ENCODE results near the gene SPR. TPM values are rescaled to one million over a fixed set of nuclear protein-coding genes. Genes with fewer than 3 reads are reported as not detected.

The SPR gene
- total and polyA plus RNA-seq, 2 of the 4 experiments (the other 2 are of a cell fraction) = 14.3 to 17.4 TPM

DNA sequence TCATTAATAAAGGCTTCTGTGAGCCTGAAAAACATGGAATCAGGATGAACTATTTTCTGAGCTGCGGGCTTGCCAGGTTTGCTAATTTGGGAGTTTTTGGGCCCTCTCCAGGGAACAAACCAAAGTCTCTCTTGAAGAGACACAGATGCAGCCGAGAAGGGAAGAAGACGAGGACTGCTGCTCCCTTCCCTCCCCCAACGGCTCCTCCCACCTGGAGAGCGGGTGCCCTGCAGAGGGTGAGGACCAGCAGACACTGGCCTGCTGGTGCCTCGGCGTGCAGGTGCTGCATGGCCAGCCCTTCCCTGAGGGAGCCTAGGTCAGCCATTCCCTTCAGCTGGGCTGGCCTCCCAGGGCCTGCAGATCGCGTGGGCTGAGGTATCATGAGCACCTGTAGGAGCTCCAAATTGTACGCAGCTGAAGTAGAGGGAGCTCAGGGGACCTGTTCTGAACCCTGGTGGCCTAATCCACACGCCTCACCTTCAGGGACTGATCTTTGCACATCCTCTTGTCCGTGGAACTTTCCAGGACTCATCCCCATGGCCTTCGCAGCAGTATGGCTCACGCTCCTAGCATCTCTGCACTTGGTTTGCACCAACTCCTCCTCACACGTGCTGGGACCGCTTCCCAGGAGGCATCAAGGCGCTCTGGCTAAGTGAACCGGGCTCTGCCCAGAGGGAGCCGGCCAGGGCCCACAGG, 49.6 kb downstream of the SPR start:
- WGBS, 2 experiments (ENCODE audit: extremely low coverage in 2 of 2, insufficient read length in 1 of 2) = 64% methylated on average over 7 of the region's 19 CpGs; no CpG with 5 or more reads in 1 of the 2 experiments
- Histone ChIP-seq H3K4me3 (ENCODE audit: insufficient read depth, low read depth, low read length) (no peak overlapping the region), H2BK5ac (ENCODE audit: low read depth, low read length, poor library complexity, severe bottlenecking) (no peak overlapping the region), H2AFZ (replicated peaks; ENCODE audit: low read length, poor library complexity) (no peak overlapping the region), H3K4me1 (ENCODE audit: control insufficient read depth, insufficient read depth, low read length) (peaks cover 12% of the 10 kb centered on the region), H4K91ac (ENCODE audit: insufficient read depth, low read depth, low read length) (no peak overlapping the region), H4K8ac (ENCODE audit: low read depth in 2 of 2, low read length in 2 of 2) (no peak overlapping the region), H3K9me3 (ENCODE audit: control insufficient read depth, insufficient read depth, low read length) (no peaks in the 10 kb centered on the region), H4K5ac (ENCODE audit: low read depth, low read length) (no peak overlapping the region), H3K56ac (ENCODE audit: extremely low read depth, insufficient read depth, low read length) (no peak overlapping the region), H2BK15ac (ENCODE audit: low read depth, low read length) (no peak overlapping the region), H3K9ac (ENCODE audit: low read depth, low read length) (no peak overlapping the region), H4K20me1 (ENCODE audit: insufficient read depth, low read length) (peaks cover 9% of the 10 kb centered on the region; the same call in 1 of the 2 replicates), H2BK120ac (ENCODE audit: low read depth, low read length) (no peak overlapping the region), H3K9me1 (ENCODE audit: insufficient read depth, low read length) (peaks cover 21% of the 10 kb centered on the region), H2BK20ac (ENCODE audit: low read depth, low read length) (no peak overlapping the region), H2AK9ac (replicated peaks; ENCODE audit: low read depth, low read length, poor library complexity) (no peak overlapping the region), H3K14ac (replicated peaks; ENCODE audit: low read depth, low read length) (no peak overlapping the region), H3K4ac (ENCODE audit: low read depth, low read length) (no peak overlapping the region), H3K27ac (ENCODE audit: insufficient read depth, low read length) (no peak overlapping the region), H3K23ac (ENCODE audit: low read depth, low read length) (no peak overlapping the region), H3K79me1 (ENCODE audit: low read depth in 1 of 2, low read length in 2 of 2) (no peaks in the 10 kb centered on the region), H3K4me2 (ENCODE audit: low read depth, low read length) (no peak overlapping the region), H3K36me3 (ENCODE audit: control insufficient read depth, insufficient read depth, low read length) (no peaks in the 10 kb centered on the region), H2AK5ac (ENCODE audit: low read depth, low read length) (no peak overlapping the region), H3K18ac (ENCODE audit: low read depth, low read length) (no peak overlapping the region), H3K27me3 (ENCODE audit: control insufficient read depth, insufficient read depth, low read length) (peaks cover 29% of the 10 kb centered on the region; the same call in 1 of the 2 replicates)
- BruUV-seq (replicated peaks) = no TSS peak
- in situ Hi-C loops (cut with MboI; ENCODE audit: low sequenced_read_pairs) = no loop called here
- DNase-seq = no peak
- dilution Hi-C loops (cut with HindIII; ENCODE audit: low sequenced_read_pairs, unreplicated experiment) = no loop called here
- CTCF ChIA-PET = interaction anchor here (1.2 kb wide), 1 partner anchor 37 kb away, joined by 3 read pairs; no protein-coding TSS in a partner anchor
- no peak for ATAC-seq (ENCODE audit: low read depth)
- POLR2A ChIA-PET (ENCODE audit: unreplicated experiment) = no interaction called here
- intact Hi-C loops (cut with micrococcal nuclease) = no loop called here
- TF ChIP-seq SMC3 (IDR thresholded peaks at IDR 0.05; ENCODE audit: low read depth, low read length) (no peak), BHLHE40 (IDR thresholded peaks at IDR 0.05; ENCODE audit: low read depth, low read length) (no peak), RCOR1 (IDR thresholded peaks at IDR 0.05; ENCODE audit: insufficient replicate concordance, low read length) (no peak), MXI1 (IDR thresholded peaks at IDR 0.05; ENCODE audit: borderline replicate concordance, low read depth, low read length) (no peak), CEBPB (IDR thresholded peaks at IDR 0.05; ENCODE audit: low read depth, low read length) (no peak), POLR2A (IDR thresholded peaks at IDR 0.05; ENCODE audit: low read depth, low read length) (no peak)
